OCI-LY3 (cell line): ENCODE measurements around the gene ACY1.

Experiments
- EZH2phosphoT487 ChIP-seq: fragments of 200-600 bp; shearing (Covaris generic); IDR thresholded peaks from 2 replicates; pipeline ENCODE4 v1.6.1; 2018; ENCODE audit warnings: antibody characterized with exemption, mixed run types, low read depth
- TF ChIP-seq, protein P1 (sequence below): fragments of 200-600, 300-600 bp; sonication (generic); IDR thresholded peaks from 2 replicates; pipeline ENCODE4 v1.5.1; 2014; ENCODE audit warnings: antibody characterized with exemption, low read length, low read depth

DNA sequence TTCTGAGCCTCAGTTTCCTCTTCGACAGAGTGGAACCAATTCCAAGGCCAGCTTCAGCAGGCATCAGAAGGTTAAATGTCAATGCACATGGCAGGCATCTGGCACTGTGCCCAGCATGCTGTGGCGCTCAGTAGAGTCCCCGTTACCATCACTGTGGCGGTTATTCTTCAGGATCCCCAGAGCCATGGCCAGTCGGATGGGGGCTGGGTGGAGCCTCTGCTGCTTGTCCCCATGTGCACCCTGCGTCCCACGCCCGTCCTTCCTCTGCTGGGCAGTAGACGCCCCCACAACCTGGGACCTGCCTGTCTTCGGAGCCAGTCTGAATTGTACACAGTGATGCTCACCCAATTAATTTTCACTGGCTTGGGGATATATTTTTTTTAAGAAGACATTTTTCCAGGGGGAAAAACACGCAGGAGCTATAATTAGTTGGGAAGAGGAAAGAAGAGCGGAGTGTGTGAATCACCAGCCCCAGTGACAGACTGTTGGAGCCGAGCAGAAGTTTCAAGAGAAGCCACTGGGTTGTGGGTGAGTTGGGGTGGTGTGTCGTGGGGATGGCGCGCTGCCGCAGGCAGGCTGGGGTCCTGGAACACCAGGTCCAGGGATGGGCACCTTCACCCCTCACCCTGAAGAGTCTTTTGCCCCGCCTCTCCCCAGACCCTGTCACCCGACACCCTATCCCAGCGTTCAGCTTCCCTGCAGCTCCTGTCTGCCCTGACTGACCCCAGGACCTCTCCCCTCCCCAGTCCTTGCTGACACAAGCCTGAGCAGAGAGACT, 39.2 kb downstream of the ACY1 start:
- TF ChIP-seq, protein P1, sequence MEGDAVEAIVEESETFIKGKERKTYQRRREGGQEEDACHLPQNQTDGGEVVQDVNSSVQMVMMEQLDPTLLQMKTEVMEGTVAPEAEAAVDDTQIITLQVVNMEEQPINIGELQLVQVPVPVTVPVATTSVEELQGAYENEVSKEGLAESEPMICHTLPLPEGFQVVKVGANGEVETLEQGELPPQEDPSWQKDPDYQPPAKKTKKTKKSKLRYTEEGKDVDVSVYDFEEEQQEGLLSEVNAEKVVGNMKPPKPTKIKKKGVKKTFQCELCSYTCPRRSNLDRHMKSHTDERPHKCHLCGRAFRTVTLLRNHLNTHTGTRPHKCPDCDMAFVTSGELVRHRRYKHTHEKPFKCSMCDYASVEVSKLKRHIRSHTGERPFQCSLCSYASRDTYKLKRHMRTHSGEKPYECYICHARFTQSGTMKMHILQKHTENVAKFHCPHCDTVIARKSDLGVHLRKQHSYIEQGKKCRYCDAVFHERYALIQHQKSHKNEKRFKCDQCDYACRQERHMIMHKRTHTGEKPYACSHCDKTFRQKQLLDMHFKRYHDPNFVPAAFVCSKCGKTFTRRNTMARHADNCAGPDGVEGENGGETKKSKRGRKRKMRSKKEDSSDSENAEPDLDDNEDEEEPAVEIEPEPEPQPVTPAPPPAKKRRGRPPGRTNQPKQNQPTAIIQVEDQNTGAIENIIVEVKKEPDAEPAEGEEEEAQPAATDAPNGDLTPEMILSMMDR = no peak
- TF ChIP-seq EZH2phosphoT487 = no peak
